Astrocyte of the spinal cord (primary cell): Measurements from ENCODE around the gene KIAA1549.

Experiments used
- DNase-seq: peaks from one replicate; pipeline ENCODE4 v3.0.0; 2011; ENCODE audit warnings: low read depth, low spot score
- H3K4me3 ChIP-seq: 2 replicates; pipeline ENCODE4 v1.5.1; 2011; ENCODE audit warnings: low read depth, mild to moderate bottlenecking, low read length, moderate library complexity
- CTCF ChIP-seq: IDR thresholded peaks from 2 replicates; pipeline ENCODE4 v1.5.1; 2012; ENCODE audit warnings: low read depth, mild to moderate bottlenecking, low read length, inconsistent platforms
- in situ Hi-C: cut with HindIII; loops from 2 replicates; pipeline ENCODE4 v1.10.0; 2017; ENCODE audit warnings: low sequenced_read_pairs

Gene KIAA1549

GRCh38 chr7:138825049-138825721, 156.0 kb downstream of the KIAA1549 start:
- DNase-seq: no peak
- in situ Hi-C loops: no loop called here

GRCh38 chr7:138822867-138823535, 158.2 kb downstream of the KIAA1549 start:
- H3K4me3 ChIP-seq: no peak overlapping the region
- in situ Hi-C loops: no loop called here
- no peak for TF ChIP-seq CTCF
- no peak for DNase-seq

More at GRCh38 chr7:138825049-138825721, 156.0 kb downstream of the KIAA1549 start:
- H3K4me3 ChIP-seq: no peak overlapping the region
- TF ChIP-seq CTCF: no peak

DNA sequence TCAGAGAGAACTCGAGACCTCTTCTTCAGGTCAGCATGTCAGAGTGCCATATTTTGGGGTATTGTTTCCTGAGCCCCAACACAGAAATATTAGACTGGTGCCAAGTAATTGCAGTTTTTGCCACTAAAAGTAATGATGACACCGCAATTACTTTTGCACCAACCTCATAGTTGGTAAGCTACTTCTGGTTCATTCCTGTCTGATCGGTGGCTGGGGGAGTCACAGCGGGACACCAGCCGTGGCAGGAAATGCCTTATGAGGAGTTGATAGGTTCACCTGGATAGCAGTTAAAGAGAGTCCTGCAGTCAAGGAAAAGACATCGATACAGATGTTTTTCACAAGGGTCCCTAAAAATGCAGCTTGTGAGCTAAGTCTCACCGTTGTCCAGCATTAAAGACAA, 159.3 kb downstream of the KIAA1549 start:
- DNase-seq: no peak
- in situ Hi-C loops: no loop called here
- no peak for TF ChIP-seq CTCF
- H3K4me3 ChIP-seq: no peak overlapping the region

DNA sequence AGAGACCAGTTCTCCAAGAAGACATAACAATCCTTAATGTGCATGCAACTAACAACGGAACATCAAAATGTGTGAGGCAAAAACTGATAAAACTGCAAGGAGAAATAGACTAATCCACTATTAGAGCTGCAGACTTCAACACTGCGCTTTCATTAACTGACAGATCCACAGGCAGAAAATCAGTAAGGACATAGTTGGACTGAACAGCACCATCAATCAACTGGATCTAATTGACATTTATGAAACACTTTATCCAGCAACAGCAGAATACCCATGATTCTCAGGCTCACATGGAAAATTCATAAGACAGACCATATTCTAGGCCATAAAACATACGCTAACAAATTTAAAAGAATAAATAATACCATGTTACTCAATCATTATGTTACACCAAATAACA, 161.6 kb downstream of the KIAA1549 start:
- TF ChIP-seq CTCF: no peak
- DNase-seq: no peak
- no peak overlapping the region for H3K4me3 ChIP-seq
- in situ Hi-C loops: no loop called here

- H3K4me3 ChIP-seq: no peak overlapping the region
- in situ Hi-C loops: no loop called here
- no peak for TF ChIP-seq CTCF
- no peak for DNase-seq
Measured at GRCh38 chr7:138816650-138817049, 164.5 kb downstream of the KIAA1549 start.

DNA sequence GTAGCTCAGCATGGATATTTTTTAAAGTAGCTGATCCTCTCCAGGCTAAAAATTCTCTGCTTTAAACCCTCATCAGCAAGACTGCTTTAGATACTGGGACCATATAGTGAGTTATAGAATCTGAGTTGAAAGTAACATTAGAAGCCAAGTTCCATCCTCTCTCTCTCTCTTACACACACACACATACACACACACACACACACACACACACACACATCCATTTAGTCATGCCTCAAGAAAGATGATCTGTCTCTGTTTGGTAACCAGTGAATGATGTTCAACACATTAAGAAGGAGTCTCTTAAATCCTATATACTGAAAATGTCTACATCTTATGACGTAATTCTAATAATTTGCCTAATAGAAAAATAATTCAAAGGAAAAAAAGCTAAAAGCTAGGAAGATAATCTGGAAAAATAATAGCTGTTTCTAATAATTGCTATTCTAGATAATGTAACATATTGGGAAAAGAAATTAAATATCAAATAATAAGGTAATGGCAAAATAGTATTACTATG, 166.3 kb downstream of the KIAA1549 start:
- in situ Hi-C loops: no loop called here
- TF ChIP-seq CTCF: no peak
- H3K4me3 ChIP-seq: no peak overlapping the region
- DNase-seq: no peak
